LNCaP clone FGC (cell line): Measurements from ENCODE around the gene PAOX.
"Not testable (repeated sequence)": the region's sequence is repeated elsewhere in the genome, so short reads cannot be mapped to it uniquely, and the experiment has no call there.

Experiments
- DNase-seq: peaks from one replicate; pipeline ENCODE4 v3.0.0-alpha.2; 2011; ENCODE audit warnings: low read depth
- H3K4me3 ChIP-seq: 2 replicates; pipeline ENCODE4 v1.5.1; 2011; ENCODE audit warnings: mild to moderate bottlenecking, low read depth, low read length, control low read depth
- TF ChIP-seq, protein P1 (sequence below): IDR thresholded peaks from 2 replicates; pipeline ENCODE4 v1.5.1; 2012; ENCODE audit warnings: mild to moderate bottlenecking; ENCODE audit not compliant: control insufficient read depth, insufficient read depth; ENCODE audit errors: extremely low read depth

The PAOX gene

DNA sequence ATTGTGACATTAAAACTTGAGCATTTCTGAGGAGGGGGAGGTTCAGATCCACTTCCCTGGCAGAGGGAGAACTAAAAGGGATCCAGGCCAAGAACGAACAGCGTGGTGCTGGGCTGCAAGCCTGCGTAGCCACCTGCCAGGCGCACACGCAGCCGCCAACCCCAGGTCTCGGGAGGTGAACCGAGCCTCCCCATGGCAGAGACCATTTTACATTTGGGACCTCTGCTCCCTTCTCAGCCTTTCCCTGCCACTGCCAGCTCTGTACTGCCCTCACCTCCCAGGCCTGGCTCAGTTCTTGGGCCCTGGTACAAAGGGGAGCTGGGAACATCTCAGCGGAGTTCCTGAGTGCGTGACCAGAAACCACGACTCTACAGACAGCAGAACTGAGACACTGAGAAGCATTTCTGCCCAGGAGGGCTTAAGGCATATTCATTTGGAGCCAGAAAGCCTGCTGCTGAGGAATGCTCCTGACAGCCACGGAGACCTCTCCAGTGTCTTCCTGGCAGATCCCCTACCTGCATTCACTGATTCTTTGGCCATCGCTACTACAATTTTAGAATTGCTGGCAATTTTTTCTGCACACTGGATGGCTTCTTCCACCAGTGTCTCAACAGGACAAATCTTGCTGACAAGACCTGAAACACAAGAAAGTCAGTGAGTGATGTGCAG, 13.5 kb upstream of the PAOX start:
- H3K4me3 ChIP-seq, result no peak overlapping the region

DNA sequence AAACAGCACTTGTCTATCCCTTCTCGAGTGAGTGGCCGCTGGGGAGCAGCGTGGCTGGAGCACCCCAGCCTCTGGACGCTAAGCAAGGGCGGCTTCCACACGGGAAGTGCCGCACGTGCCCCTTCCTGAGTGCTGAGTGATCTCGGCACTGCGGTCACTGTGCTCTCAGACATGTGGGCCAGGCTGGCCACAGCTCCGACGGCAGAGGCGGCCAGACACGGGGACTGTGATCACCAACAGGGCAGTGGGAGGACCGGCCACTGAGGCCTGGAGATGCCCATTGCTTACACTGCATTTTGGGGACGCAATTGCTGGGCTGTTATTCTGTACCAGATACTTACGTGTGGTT, 13.0 kb upstream of the PAOX start:
- TF ChIP-seq, protein P1, sequence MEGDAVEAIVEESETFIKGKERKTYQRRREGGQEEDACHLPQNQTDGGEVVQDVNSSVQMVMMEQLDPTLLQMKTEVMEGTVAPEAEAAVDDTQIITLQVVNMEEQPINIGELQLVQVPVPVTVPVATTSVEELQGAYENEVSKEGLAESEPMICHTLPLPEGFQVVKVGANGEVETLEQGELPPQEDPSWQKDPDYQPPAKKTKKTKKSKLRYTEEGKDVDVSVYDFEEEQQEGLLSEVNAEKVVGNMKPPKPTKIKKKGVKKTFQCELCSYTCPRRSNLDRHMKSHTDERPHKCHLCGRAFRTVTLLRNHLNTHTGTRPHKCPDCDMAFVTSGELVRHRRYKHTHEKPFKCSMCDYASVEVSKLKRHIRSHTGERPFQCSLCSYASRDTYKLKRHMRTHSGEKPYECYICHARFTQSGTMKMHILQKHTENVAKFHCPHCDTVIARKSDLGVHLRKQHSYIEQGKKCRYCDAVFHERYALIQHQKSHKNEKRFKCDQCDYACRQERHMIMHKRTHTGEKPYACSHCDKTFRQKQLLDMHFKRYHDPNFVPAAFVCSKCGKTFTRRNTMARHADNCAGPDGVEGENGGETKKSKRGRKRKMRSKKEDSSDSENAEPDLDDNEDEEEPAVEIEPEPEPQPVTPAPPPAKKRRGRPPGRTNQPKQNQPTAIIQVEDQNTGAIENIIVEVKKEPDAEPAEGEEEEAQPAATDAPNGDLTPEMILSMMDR, result no peak
- no peak for DNase-seq
- no peak overlapping the region for H3K4me3 ChIP-seq

More for the DNA sequence above, 13.5 kb upstream of the PAOX start:
- TF ChIP-seq, protein P1, result no peak
- DNase-seq, result no peak

- DNase-seq, result no peak
- H3K4me3 ChIP-seq, result no peak overlapping the region
- TF ChIP-seq, protein P1, result no peak
These were observed 12.3 kb upstream of the PAOX start for GRCh38 chr10:133366751-133367150.

DNA sequence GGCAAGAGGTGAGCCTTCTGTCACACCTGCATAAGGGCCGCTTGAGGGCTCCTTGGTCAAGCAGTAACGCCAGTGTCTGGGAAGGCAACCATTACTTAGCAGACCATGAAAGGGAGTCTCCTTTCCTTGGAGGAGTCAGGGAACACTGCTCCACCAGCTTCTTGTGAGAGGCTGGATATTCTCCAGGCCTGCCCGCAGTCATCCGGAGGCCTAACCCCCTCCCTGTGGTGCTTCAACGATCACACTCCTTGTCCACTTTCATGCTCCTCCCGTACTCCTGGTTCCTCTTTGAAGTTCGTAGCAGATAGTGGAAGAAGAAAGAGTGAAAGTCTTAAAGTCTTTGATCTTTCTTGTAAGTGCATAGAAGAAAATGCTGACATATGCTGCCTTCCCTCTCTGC, 11.6 kb upstream of the PAOX start:
- not testable (repeated sequence) for DNase-seq, H3K4me3 ChIP-seq

DNA sequence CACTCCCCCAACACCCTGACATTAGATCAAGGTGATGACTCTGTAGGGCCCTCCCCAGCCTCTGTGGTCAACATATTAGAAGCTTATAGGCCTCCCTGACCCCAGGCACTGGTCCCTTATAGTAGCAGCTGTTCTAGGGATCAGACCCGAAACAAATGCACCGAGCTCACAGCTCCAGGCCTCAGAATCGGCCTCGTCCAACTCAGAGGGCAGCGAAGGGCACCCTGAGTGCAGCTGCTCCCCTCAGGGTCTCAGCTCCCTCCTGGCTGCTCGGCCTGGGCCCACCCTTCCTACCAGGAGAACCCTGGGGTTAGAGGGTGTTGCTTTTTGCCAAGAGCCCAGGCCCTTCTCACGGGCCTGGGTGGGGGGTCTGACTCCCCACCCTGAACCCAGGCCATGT, 10.9 kb upstream of the PAOX start:
- TF ChIP-seq, protein P1, result no peak
- no peak overlapping the region for H3K4me3 ChIP-seq
- DNase-seq, result no peak

GRCh38 chr10:133370030-133370786, 8.9 kb upstream of the PAOX start:
- H3K4me3 ChIP-seq, result no peak overlapping the region
- DNase-seq, result no peak
- TF ChIP-seq, protein P1, result no peak

GRCh38 chr10:133372507-133372906, 6.6 kb upstream of the PAOX start:
- H3K4me3 ChIP-seq, result peak overlapping the region; percentile 69

More at GRCh38 chr10:133372507-133372906, 6.6 kb upstream of the PAOX start:
- DNase-seq, result no peak
- TF ChIP-seq, protein P1, result no peak
